ENCODE measurements around the gene PFDN5. TPM values are rescaled to one million over a fixed set of nuclear protein-coding genes. Genes with fewer than 3 reads are reported as not detected.

The PFDN5 gene
- total and polyA plus RNA-seq, 2 experiments from 2014 or later, result 199 to 567 TPM

- TF ChIP-seq, protein P1, sequence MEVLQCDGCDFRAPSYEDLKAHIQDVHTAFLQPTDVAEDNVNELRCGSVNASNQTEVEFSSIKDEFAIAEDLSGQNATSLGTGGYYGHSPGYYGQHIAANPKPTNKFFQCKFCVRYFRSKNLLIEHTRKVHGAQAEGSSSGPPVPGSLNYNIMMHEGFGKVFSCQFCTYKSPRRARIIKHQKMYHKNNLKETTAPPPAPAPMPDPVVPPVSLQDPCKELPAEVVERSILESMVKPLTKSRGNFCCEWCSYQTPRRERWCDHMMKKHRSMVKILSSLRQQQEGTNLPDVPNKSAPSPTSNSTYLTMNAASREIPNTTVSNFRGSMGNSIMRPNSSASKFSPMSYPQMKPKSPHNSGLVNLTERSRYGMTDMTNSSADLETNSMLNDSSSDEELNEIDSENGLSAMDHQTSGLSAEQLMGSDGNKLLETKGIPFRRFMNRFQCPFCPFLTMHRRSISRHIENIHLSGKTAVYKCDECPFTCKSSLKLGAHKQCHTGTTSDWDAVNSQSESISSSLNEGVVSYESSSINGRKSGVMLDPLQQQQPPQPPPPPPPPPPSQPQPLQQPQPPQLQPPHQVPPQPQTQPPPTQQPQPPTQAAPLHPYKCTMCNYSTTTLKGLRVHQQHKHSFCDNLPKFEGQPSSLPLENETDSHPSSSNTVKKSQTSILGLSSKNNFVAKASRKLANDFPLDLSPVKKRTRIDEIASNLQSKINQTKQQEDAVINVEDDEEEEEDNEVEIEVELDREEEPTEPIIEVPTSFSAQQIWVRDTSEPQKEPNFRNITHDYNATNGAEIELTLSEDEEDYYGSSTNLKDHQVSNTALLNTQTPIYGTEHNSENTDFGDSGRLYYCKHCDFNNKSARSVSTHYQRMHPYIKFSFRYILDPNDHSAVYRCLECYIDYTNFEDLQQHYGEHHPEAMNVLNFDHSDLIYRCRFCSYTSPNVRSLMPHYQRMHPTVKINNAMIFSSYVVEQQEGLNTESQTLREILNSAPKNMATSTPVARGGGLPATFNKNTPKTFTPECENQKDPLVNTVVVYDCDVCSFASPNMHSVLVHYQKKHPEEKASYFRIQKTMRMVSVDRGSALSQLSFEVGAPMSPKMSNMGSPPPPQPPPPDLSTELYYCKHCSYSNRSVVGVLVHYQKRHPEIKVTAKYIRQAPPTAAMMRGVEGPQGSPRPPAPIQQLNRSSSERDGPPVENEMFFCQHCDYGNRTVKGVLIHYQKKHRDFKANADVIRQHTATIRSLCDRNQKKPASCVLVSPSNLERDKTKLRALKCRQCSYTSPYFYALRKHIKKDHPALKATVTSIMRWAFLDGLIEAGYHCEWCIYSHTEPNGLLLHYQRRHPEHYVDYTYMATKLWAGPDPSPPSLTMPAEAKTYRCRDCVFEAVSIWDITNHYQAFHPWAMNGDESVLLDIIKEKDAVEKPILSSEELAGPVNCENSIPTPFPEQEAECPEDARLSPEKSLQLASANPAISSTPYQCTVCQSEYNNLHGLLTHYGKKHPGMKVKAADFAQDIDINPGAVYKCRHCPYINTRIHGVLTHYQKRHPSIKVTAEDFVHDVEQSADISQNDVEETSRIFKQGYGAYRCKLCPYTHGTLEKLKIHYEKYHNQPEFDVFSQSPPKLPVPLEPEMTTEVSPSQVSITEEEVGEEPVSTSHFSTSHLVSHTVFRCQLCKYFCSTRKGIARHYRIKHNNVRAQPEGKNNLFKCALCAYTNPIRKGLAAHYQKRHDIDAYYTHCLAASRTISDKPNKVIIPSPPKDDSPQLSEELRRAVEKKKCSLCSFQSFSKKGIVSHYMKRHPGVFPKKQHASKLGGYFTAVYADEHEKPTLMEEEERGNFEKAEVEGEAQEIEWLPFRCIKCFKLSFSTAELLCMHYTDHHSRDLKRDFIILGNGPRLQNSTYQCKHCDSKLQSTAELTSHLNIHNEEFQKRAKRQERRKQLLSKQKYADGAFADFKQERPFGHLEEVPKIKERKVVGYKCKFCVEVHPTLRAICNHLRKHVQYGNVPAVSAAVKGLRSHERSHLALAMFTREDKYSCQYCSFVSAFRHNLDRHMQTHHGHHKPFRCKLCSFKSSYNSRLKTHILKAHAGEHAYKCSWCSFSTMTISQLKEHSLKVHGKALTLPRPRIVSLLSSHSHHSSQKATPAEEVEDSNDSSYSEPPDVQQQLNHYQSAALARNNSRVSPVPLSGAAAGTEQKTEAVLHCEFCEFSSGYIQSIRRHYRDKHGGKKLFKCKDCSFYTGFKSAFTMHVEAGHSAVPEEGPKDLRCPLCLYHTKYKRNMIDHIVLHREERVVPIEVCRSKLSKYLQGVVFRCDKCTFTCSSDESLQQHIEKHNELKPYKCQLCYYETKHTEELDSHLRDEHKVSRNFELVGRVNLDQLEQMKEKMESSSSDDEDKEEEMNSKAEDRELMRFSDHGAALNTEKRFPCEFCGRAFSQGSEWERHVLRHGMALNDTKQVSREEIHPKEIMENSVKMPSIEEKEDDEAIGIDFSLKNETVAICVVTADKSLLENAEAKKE (CRISPR knock-in tag; IDR thresholded peaks at IDR 0.05), result no peak
- TF ChIP-seq EZH2phosphoT487 (IDR thresholded peaks at IDR 0.05; ENCODE audit: unreplicated experiment) (no peak), POLR2AphosphoS5 (IDR thresholded peaks at IDR 0.05; ENCODE audit: low read depth) (no peak), STAT1 (IDR thresholded peaks at IDR 0.05; ENCODE audit: unreplicated experiment) (no peak), ETS1 (IDR thresholded peaks at IDR 0.05) (no peak)
- TF ChIP-seq, protein P2, sequence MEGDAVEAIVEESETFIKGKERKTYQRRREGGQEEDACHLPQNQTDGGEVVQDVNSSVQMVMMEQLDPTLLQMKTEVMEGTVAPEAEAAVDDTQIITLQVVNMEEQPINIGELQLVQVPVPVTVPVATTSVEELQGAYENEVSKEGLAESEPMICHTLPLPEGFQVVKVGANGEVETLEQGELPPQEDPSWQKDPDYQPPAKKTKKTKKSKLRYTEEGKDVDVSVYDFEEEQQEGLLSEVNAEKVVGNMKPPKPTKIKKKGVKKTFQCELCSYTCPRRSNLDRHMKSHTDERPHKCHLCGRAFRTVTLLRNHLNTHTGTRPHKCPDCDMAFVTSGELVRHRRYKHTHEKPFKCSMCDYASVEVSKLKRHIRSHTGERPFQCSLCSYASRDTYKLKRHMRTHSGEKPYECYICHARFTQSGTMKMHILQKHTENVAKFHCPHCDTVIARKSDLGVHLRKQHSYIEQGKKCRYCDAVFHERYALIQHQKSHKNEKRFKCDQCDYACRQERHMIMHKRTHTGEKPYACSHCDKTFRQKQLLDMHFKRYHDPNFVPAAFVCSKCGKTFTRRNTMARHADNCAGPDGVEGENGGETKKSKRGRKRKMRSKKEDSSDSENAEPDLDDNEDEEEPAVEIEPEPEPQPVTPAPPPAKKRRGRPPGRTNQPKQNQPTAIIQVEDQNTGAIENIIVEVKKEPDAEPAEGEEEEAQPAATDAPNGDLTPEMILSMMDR (conservative IDR thresholded peaks at IDR 0.05; ENCODE audit: low read depth in 2 of 2), result no peak
Measured at GRCh38 chr12:53332744-53333143, 37.4 kb downstream of the PFDN5 start (continued).

DNA sequence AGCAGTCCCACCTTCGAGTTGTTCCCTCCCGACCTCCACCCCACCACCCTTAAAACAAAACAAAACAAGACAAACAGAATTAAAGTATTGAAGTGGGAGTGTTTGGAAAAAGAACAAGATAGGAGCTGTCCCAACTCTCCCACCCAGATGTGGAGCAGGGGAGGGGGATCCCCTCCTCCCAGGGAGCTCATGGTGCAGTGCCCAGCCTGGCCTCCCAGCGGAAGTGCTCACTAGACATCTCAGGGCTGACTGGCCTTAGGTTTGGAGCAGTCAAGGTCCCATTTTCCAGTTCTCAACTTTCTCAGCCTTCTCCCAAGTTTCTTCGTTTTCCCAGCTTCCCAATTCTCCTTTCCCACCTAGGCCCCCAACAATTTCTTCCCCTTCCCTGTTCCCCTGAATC is 37.9 kb downstream of the PFDN5 start:
- Mint-ChIP-seq H3K27me3 (ENCODE audit: insufficient read depth, low read depth, poor library complexity) (peaks cover 26% of the 10 kb centered on the region), H3K4me1 (peaks cover 26% of the 10 kb centered on the region), H3K9me3 (no peaks in the 10 kb centered on the region; the same call in 2 of the 3 replicates), H3K4me3 (no peak overlapping the region; the same call in 2 of the 3 replicates), H3K27ac (no peak overlapping the region), H3K36me3 (ENCODE audit: low read depth) (no peaks in the 10 kb centered on the region)
- no peaks in the 10 kb centered on the region for H3K9me2 ChIP-seq (ENCODE audit: insufficient read depth)
- H2AFZ ChIP-seq, result no peak overlapping the region
- DNase-seq (ENCODE audit: low spot score) (no peak), ATAC-seq (no peak)
- H3K36me3 ChIP-seq (ENCODE audit: insufficient read depth), result no peaks in the 10 kb centered on the region
- peaks cover 45% of the 10 kb centered on the region for H3K27me3 ChIP-seq (ENCODE audit: insufficient read depth)
- H3K4me1 ChIP-seq (ENCODE audit: insufficient read depth), result peaks cover 18% of the 10 kb centered on the region
- no peaks in the 10 kb centered on the region for H3K79me2 ChIP-seq (replicated peaks; ENCODE audit: insufficient read depth)
- no peaks in the 10 kb centered on the region for H4K20me1 ChIP-seq (replicated peaks; ENCODE audit: insufficient read depth)
- H3K4me3 ChIP-seq, result no peak overlapping the region
- no peak overlapping the region for H3K27ac ChIP-seq (ENCODE audit: low read depth)
- no peaks in the 10 kb centered on the region for H3F3A ChIP-seq (replicated peaks; ENCODE audit: low read depth)
- H3K4me2 ChIP-seq, result no peak overlapping the region
- TF ChIP-seq POLR2AphosphoS5 (IDR thresholded peaks at IDR 0.05; ENCODE audit: low read depth), result no peak
- no peak for TF ChIP-seq ZNF331 (CRISPR knock-in tag; IDR thresholded peaks at IDR 0.05; ENCODE audit: low read depth)
- TF ChIP-seq ETS1 (IDR thresholded peaks at IDR 0.05), result no peak
- no peak for TF ChIP-seq CREB1 (CRISPR knock-in tag; IDR thresholded peaks at IDR 0.05; ENCODE audit: low read depth)
- no peak for TF ChIP-seq ZNF114 (CRISPR knock-in tag; IDR thresholded peaks at IDR 0.05)
- no peak for TF ChIP-seq STAT1 (IDR thresholded peaks at IDR 0.05; ENCODE audit: unreplicated experiment)
- TF ChIP-seq, protein P2 (conservative IDR thresholded peaks at IDR 0.05; ENCODE audit: low read depth in 2 of 2), result no peak
- TF ChIP-seq EZH2 (IDR thresholded peaks at IDR 0.05; ENCODE audit: low read depth, unreplicated experiment), result no peak
- TF ChIP-seq EZH2phosphoT487 (IDR thresholded peaks at IDR 0.05; ENCODE audit: unreplicated experiment), result no peak

All from GM23338 (cell line).